ENCODE results near the gene SIM2.

Gene SIM2

GRCh38 chr21:36700971-36701755 is 2.2 kb downstream of the SIM2 start:
- H3K36me3 ChIP-seq (replicated peaks), result no peaks in the 10 kb centered on the region
- no peak for DNase-seq
- H3K4me3 ChIP-seq (ENCODE audit: low read depth, low read length), result peak overlapping the region; percentile 15
- no peak for TF ChIP-seq CTCF (IDR thresholded peaks at IDR 0.05; ENCODE audit: low read depth, low read length, missing control alignments)
- no peak overlapping the region for H3K27ac ChIP-seq
- in situ Hi-C loops (cut with HindIII; ENCODE audit: low pct_ligation_motif_present, low sequenced_read_pairs), result no loop called here
- H3K27me3 ChIP-seq (replicated peaks), result peaks cover 96% of the 10 kb centered on the region

GRCh38 chr21:36701756-36702621 is 3.1 kb downstream of the SIM2 start:
- no peak overlapping the region for H3K27ac ChIP-seq
- H3K27me3 ChIP-seq (replicated peaks), result peaks cover 96% of the 10 kb centered on the region
- in situ Hi-C loops (cut with HindIII; ENCODE audit: low pct_ligation_motif_present, low sequenced_read_pairs), result no loop called here
- no peaks in the 10 kb centered on the region for H3K36me3 ChIP-seq (replicated peaks)
- no peak for DNase-seq
- no peak for TF ChIP-seq CTCF (IDR thresholded peaks at IDR 0.05; ENCODE audit: low read depth, low read length, missing control alignments)
- no peak overlapping the region for H3K4me3 ChIP-seq (ENCODE audit: low read depth, low read length)

- Histone ChIP-seq H3K36me3 (replicated peaks) (no peaks in the 10 kb centered on the region), H3K27ac (no peak overlapping the region), H3K27me3 (replicated peaks) (peaks cover 96% of the 10 kb centered on the region), H3K4me3 (ENCODE audit: low read depth, low read length) (no peak overlapping the region)
- no peak for DNase-seq
- in situ Hi-C loops (cut with HindIII; ENCODE audit: low pct_ligation_motif_present, low sequenced_read_pairs), result no loop called here
- no peak for TF ChIP-seq CTCF (IDR thresholded peaks at IDR 0.05; ENCODE audit: low read depth, low read length, missing control alignments)
Measured at GRCh38 chr21:36702622-36702968, 3.7 kb downstream of the SIM2 start.

GRCh38 chr21:36703123-36703522 is 4.2 kb downstream of the SIM2 start:
- in situ Hi-C loops (cut with HindIII; ENCODE audit: low pct_ligation_motif_present, low sequenced_read_pairs), result no loop called here
- H3K36me3 ChIP-seq (replicated peaks), result no peaks in the 10 kb centered on the region
- TF ChIP-seq CTCF (IDR thresholded peaks at IDR 0.05; ENCODE audit: low read depth, low read length, missing control alignments), result no peak
- H3K27ac ChIP-seq, result no peak overlapping the region
- H3K27me3 ChIP-seq (replicated peaks), result peaks cover 95% of the 10 kb centered on the region
- no peak for DNase-seq
- H3K4me3 ChIP-seq (ENCODE audit: low read depth, low read length), result no peak overlapping the region

- Histone ChIP-seq H3K4me3 (ENCODE audit: low read depth, low read length) (no peak overlapping the region), H3K27me3 (replicated peaks) (peaks cover 95% of the 10 kb centered on the region), H3K36me3 (replicated peaks) (no peaks in the 10 kb centered on the region), H3K27ac (no peak overlapping the region)
- TF ChIP-seq CTCF (IDR thresholded peaks at IDR 0.05; ENCODE audit: low read depth, low read length, missing control alignments), result no peak
- in situ Hi-C loops (cut with HindIII; ENCODE audit: low pct_ligation_motif_present, low sequenced_read_pairs), result no loop called here
- no peak for DNase-seq
Measured at GRCh38 chr21:36703626-36704280, 4.8 kb downstream of the SIM2 start.

Data from brain microvascular endothelial cell (primary cell).